Measurements from ENCODE around the gene FGFBP2.

The FGFBP2 gene

GRCh38 chr4:16005676-16006075 is 42.7 kb upstream of the FGFBP2 start:
- TF ChIP-seq, protein P1, sequence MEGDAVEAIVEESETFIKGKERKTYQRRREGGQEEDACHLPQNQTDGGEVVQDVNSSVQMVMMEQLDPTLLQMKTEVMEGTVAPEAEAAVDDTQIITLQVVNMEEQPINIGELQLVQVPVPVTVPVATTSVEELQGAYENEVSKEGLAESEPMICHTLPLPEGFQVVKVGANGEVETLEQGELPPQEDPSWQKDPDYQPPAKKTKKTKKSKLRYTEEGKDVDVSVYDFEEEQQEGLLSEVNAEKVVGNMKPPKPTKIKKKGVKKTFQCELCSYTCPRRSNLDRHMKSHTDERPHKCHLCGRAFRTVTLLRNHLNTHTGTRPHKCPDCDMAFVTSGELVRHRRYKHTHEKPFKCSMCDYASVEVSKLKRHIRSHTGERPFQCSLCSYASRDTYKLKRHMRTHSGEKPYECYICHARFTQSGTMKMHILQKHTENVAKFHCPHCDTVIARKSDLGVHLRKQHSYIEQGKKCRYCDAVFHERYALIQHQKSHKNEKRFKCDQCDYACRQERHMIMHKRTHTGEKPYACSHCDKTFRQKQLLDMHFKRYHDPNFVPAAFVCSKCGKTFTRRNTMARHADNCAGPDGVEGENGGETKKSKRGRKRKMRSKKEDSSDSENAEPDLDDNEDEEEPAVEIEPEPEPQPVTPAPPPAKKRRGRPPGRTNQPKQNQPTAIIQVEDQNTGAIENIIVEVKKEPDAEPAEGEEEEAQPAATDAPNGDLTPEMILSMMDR (IDR thresholded peaks at IDR 0.05) = no peak
- Histone ChIP-seq H3K27me3 (no peaks in the 10 kb centered on the region), H3K36me3 (no peaks in the 10 kb centered on the region), H3K27ac (no peak overlapping the region), H3K4me3 (ENCODE audit: low read depth in 1 of 2, low read length in 1 of 2) (no peak overlapping the region), H3K9me3 (no peaks in the 10 kb centered on the region), H3K4me1 (ENCODE audit: control insufficient read depth in 1 of 2, insufficient read depth in 1 of 2, low read depth in 1 of 2, low read length in 1 of 2) (peaks cover 0 to 5% of the 10 kb centered on the region in 2 experiments)

GRCh38 chr4:16001484-16001858 is 38.5 kb upstream of the FGFBP2 start:
- Histone ChIP-seq H3K27ac (no peak overlapping the region), H3K9me3 (no peaks in the 10 kb centered on the region), H3K36me3 (no peaks in the 10 kb centered on the region), H3K4me1 (ENCODE audit: control insufficient read depth in 1 of 2, insufficient read depth in 1 of 2, low read depth in 1 of 2, low read length in 1 of 2) (peaks cover 0 to 5% of the 10 kb centered on the region in 2 experiments), H3K27me3 (no peaks in the 10 kb centered on the region), H3K4me3 (ENCODE audit: low read depth in 1 of 2, low read length in 1 of 2) (no peak overlapping the region)
- TF ChIP-seq, protein P1 (IDR thresholded peaks at IDR 0.05) = peak; percentile 77

DNA sequence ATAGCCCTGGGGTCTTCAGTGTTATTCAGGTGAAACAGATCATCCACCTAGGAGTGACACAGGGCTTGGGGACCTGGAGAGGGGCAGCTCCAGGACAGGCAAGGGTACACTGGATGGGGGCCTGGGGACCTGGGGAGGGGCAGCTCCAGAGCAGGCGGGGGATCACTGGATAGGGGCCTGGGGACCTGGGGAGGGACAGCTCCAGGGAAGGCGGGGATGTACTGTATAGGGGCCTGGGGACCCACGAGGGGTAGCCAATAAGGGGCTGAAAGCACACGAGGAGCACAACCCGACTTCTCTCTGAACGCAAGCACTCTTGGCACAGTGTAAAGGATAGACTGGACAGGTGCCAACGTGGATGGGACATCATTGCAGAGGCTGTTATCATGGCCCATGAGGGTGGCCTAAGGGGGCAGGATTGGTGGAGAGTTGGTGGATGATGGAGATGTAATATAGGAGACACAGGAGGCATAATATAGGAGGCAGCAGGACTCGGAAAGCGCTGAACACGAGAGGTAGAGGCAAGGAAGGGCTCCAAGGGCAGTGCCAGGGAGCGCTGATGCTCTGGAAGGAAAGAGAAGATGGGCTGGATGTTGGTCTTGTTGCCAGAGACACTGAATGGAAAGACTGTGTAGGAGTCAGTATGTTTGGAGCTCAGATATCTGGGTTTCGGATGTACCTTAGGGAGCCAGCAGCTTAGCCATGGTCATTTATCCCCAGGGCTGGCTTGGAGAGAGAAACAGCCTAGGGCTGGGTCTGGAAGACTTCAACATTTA is 37.9 kb upstream of the FGFBP2 start:
- Histone ChIP-seq H3K36me3 (no peaks in the 10 kb centered on the region), H3K9me3 (no peaks in the 10 kb centered on the region), H3K4me1 (ENCODE audit: control insufficient read depth in 1 of 2, insufficient read depth in 1 of 2, low read depth in 1 of 2, low read length in 1 of 2) (peaks cover 0 to 5% of the 10 kb centered on the region in 2 experiments), H3K27ac (no peak overlapping the region), H3K27me3 (no peaks in the 10 kb centered on the region), H3K4me3 (ENCODE audit: low read depth in 1 of 2, low read length in 1 of 2) (no peak overlapping the region)
- TF ChIP-seq, protein P1 (IDR thresholded peaks at IDR 0.05) = no peak

GRCh38 chr4:15996773-15997172 is 33.8 kb upstream of the FGFBP2 start:
- Histone ChIP-seq H3K36me3 (no peaks in the 10 kb centered on the region), H3K4me1 (ENCODE audit: control insufficient read depth in 1 of 2, insufficient read depth in 1 of 2, low read depth in 1 of 2, low read length in 1 of 2) (peaks cover 4 to 11% of the 10 kb centered on the region in 2 experiments), H3K27me3 (no peaks in the 10 kb centered on the region), H3K27ac (no peak overlapping the region), H3K4me3 (ENCODE audit: low read depth in 1 of 2, low read length in 1 of 2) (no peak overlapping the region), H3K9me3 (no peaks in the 10 kb centered on the region)
- TF ChIP-seq, protein P1 (IDR thresholded peaks at IDR 0.05) = no peak

- TF ChIP-seq, protein P1 (IDR thresholded peaks at IDR 0.05) = no peak
- Histone ChIP-seq H3K9me3 (no peaks in the 10 kb centered on the region), H3K27me3 (no peaks in the 10 kb centered on the region), H3K4me1 (ENCODE audit: control insufficient read depth in 1 of 2, insufficient read depth in 1 of 2, low read depth in 1 of 2, low read length in 1 of 2) (peaks cover 4 to 5% of the 10 kb centered on the region in 2 experiments), H3K4me3 (ENCODE audit: low read depth in 1 of 2, low read length in 1 of 2) (no peak overlapping the region), H3K27ac (no peak overlapping the region), H3K36me3 (no peaks in the 10 kb centered on the region)
Observed at GRCh38 chr4:15995826-15996225, 32.9 kb upstream of the FGFBP2 start.

Data from neutrophil (primary cell).